ENCODE data around the gene GLS.
A peak's percentile ranks its signal among the peaks of the same experiment; 100 is the strongest.

GLS gene

GRCh38 chr2:190876631-190877030, 4.0 kb upstream of the GLS start:
- ChIA-PET POLR2A (no interaction called here), CTCF (interaction anchor here (1.3 to 1.7 kb wide), 3 partner anchors 16 to 26 kb away, joined by 3 to 8 read pairs (median 6); no protein-coding TSS in a partner anchor)
- no CpG with 5 or more reads among the region's 1 CpG for WGBS (ENCODE audit: insufficient coverage)
- Histone ChIP-seq H3K4me1 (ENCODE audit: control extremely low read depth in 1 of 4, control insufficient read depth in 4 of 4, insufficient read depth in 4 of 4, low read length in 3 of 4) (peaks cover 13 to 47% (median 24%) of the 10 kb centered on the region in 4 experiments), H3K36me3 (ENCODE audit: control insufficient read depth in 4 of 4, insufficient read depth in 4 of 4, low read length in 3 of 4) (no peaks in the 10 kb centered on the region), H3K27ac (ENCODE audit: insufficient read depth in 1 of 2, low read depth in 1 of 2, low read length in 2 of 2, poor library complexity in 1 of 2, severe bottlenecking in 2 of 2) (no peak overlapping the region), H3K4me3 (ENCODE audit: control insufficient read depth in 1 of 7, extremely low read depth in 1 of 7, insufficient read depth in 4 of 7, low read depth in 2 of 7, low read length in 6 of 7) (no peak overlapping the region), H3K27me3 (replicated peaks in 2 of 5; ENCODE audit: control insufficient read depth in 4 of 5, insufficient read depth in 5 of 5, low read length in 4 of 5) (no peaks in the 10 kb centered on the region), H3K9me3 (ENCODE audit: control extremely low read depth in 1 of 5, control insufficient read depth in 4 of 5, insufficient read depth in 2 of 5, low read depth in 1 of 5, low read length in 4 of 5) (no peaks in the 10 kb centered on the region)
- no peak for DNase-seq

- Histone ChIP-seq H3K4me1 (ENCODE audit: control extremely low read depth in 1 of 4, control insufficient read depth in 4 of 4, insufficient read depth in 4 of 4, low read length in 3 of 4) (peaks cover 14 to 47% (median 27%) of the 10 kb centered on the region in 4 experiments), H3K4me3 (ENCODE audit: control insufficient read depth in 1 of 7, extremely low read depth in 1 of 7, insufficient read depth in 4 of 7, low read depth in 2 of 7, low read length in 6 of 7) (peak overlapping the region in 1 of 7 experiments; percentile 23), H3K27me3 (replicated peaks in 2 of 5; ENCODE audit: control insufficient read depth in 4 of 5, insufficient read depth in 5 of 5, low read length in 4 of 5) (no peaks in the 10 kb centered on the region), H3K9me3 (ENCODE audit: control extremely low read depth in 1 of 5, control insufficient read depth in 4 of 5, insufficient read depth in 2 of 5, low read depth in 1 of 5, low read length in 4 of 5) (no peaks in the 10 kb centered on the region), H3K27ac (ENCODE audit: insufficient read depth in 1 of 2, low read depth in 1 of 2, low read length in 2 of 2, poor library complexity in 1 of 2, severe bottlenecking in 2 of 2) (peak overlapping the region in 1 of 2 experiments; percentile 29), H3K36me3 (ENCODE audit: control insufficient read depth in 4 of 4, insufficient read depth in 4 of 4, low read length in 3 of 4) (no peaks in the 10 kb centered on the region)
- ChIA-PET CTCF (interaction anchor here (1.3 to 1.7 kb wide), 4 partner anchors 8 to 27 kb away, joined by 3 to 8 read pairs (median 5); no protein-coding TSS in a partner anchor), POLR2A (no interaction called here)
- WGBS (ENCODE audit: insufficient coverage): no CpG with 5 or more reads among the region's 2 CpGs
- DNase-seq: peak in 2 of 3 donors; percentile 41 to 58
These were observed 3.2 kb upstream of the GLS start for GRCh38 chr2:190877436-190877835.

GRCh38 chr2:190879474-190880377, 895 bp upstream of the GLS start:
- no peaks in the 10 kb centered on the region for H3K27me3 ChIP-seq (replicated peaks in 2 of 5; ENCODE audit: control insufficient read depth in 4 of 5, insufficient read depth in 5 of 5, low read length in 4 of 5)
- peak overlapping the region; percentile 75 to 87 for H3K27ac ChIP-seq (ENCODE audit: insufficient read depth in 1 of 2, low read depth in 1 of 2, low read length in 2 of 2, poor library complexity in 1 of 2, severe bottlenecking in 2 of 2)
- DNase-seq: peak in 2 of 3 donors; percentile 54 to 61
- peak overlapping the region; percentile 45 to 94 (median 89) for H3K4me3 ChIP-seq (ENCODE audit: control insufficient read depth in 1 of 7, extremely low read depth in 1 of 7, insufficient read depth in 4 of 7, low read depth in 2 of 7, low read length in 6 of 7)
- H3K4me1 ChIP-seq (ENCODE audit: control extremely low read depth in 1 of 4, control insufficient read depth in 4 of 4, insufficient read depth in 4 of 4, low read length in 3 of 4): peaks cover 26 to 70% (median 46%) of the 10 kb centered on the region in 4 experiments
- WGBS (ENCODE audit: insufficient coverage): 10% methylated on average over 12 of the region's 28 CpGs
- POLR2A ChIA-PET: interaction anchor here (1.5 kb wide), 1 partner anchor 39 kb away, joined by 3 read pairs; no protein-coding TSS in a partner anchor
- CTCF ChIA-PET: interaction anchor here (0.9 to 3.8 kb wide), 3 partner anchors 11 to 68 kb away, joined by 4 to 30 read pairs (median 4); no protein-coding TSS in a partner anchor
- peaks cover 0 to 4% (median 2%) of the 10 kb centered on the region in 4 experiments for H3K36me3 ChIP-seq (ENCODE audit: control insufficient read depth in 4 of 4, insufficient read depth in 4 of 4, low read length in 3 of 4)
- no peaks in the 10 kb centered on the region for H3K9me3 ChIP-seq (ENCODE audit: control extremely low read depth in 1 of 5, control insufficient read depth in 4 of 5, insufficient read depth in 2 of 5, low read depth in 1 of 5, low read length in 4 of 5)

- POLR2A ChIA-PET: interaction anchor here (0.5 to 1.7 kb wide), 7 partner anchors 11 to 795 kb away, joined by 3 to 6 read pairs (median 4); no protein-coding TSS in a partner anchor
- Histone ChIP-seq H3K27ac (ENCODE audit: insufficient read depth in 1 of 2, low read depth in 1 of 2, low read length in 2 of 2, poor library complexity in 1 of 2, severe bottlenecking in 2 of 2) (peak overlapping the region; percentile 83 to 92), H3K9me3 (ENCODE audit: control extremely low read depth in 1 of 5, control insufficient read depth in 4 of 5, insufficient read depth in 2 of 5, low read depth in 1 of 5, low read length in 4 of 5) (no peaks in the 10 kb centered on the region), H3K36me3 (ENCODE audit: control insufficient read depth in 4 of 4, insufficient read depth in 4 of 4, low read length in 3 of 4) (peaks cover 0 to 4% (median 2%) of the 10 kb centered on the region in 4 experiments), H3K27me3 (replicated peaks in 2 of 5; ENCODE audit: control insufficient read depth in 4 of 5, insufficient read depth in 5 of 5, low read length in 4 of 5) (no peaks in the 10 kb centered on the region), H3K4me1 (ENCODE audit: control extremely low read depth in 1 of 4, control insufficient read depth in 4 of 4, insufficient read depth in 4 of 4, low read length in 3 of 4) (peaks cover 20 to 69% (median 44%) of the 10 kb centered on the region in 4 experiments), H3K4me3 (ENCODE audit: control insufficient read depth in 1 of 7, extremely low read depth in 1 of 7, insufficient read depth in 4 of 7, low read depth in 2 of 7, low read length in 6 of 7) (peak overlapping the region; percentile 70 to 94 (median 89))
- CTCF ChIA-PET: interaction anchor here (1.1 to 3.8 kb wide), 5 partner anchors 9 to 66 kb away, joined by 3 to 30 read pairs (median 8); no protein-coding TSS in a partner anchor
- under 1% methylated on average over 48 of the region's 60 CpGs for WGBS (ENCODE audit: insufficient coverage)
- no peak for DNase-seq
These were observed 520 bp downstream of the GLS start for GRCh38 chr2:190881084-190881597.

GRCh38 chr2:190881598-190882410, 1.2 kb downstream of the GLS start:
- POLR2A ChIA-PET: interaction anchor here (0.5 to 1.7 kb wide), 8 partner anchors 11 to 1216 kb away, joined by 3 to 6 read pairs (median 4); no protein-coding TSS in a partner anchor
- peak overlapping the region; percentile 83 to 92 for H3K27ac ChIP-seq (ENCODE audit: insufficient read depth in 1 of 2, low read depth in 1 of 2, low read length in 2 of 2, poor library complexity in 1 of 2, severe bottlenecking in 2 of 2)
- peak; percentile 92 to 99 (median 98) for DNase-seq
- peak overlapping the region; percentile 70 to 94 (median 89) for H3K4me3 ChIP-seq (ENCODE audit: control insufficient read depth in 1 of 7, extremely low read depth in 1 of 7, insufficient read depth in 4 of 7, low read depth in 2 of 7, low read length in 6 of 7)
- CTCF ChIA-PET: interaction anchor here (1.1 to 3.8 kb wide), 5 partner anchors 9 to 66 kb away, joined by 3 to 30 read pairs (median 8); no protein-coding TSS in a partner anchor
- H3K36me3 ChIP-seq (ENCODE audit: control insufficient read depth in 4 of 4, insufficient read depth in 4 of 4, low read length in 3 of 4): peaks cover 0 to 4% (median 2%) of the 10 kb centered on the region in 4 experiments
- H3K4me1 ChIP-seq (ENCODE audit: control extremely low read depth in 1 of 4, control insufficient read depth in 4 of 4, insufficient read depth in 4 of 4, low read length in 3 of 4): peaks cover 26 to 66% (median 44%) of the 10 kb centered on the region in 4 experiments
- H3K9me3 ChIP-seq (ENCODE audit: control extremely low read depth in 1 of 5, control insufficient read depth in 4 of 5, insufficient read depth in 2 of 5, low read depth in 1 of 5, low read length in 4 of 5): no peaks in the 10 kb centered on the region
- WGBS (ENCODE audit: insufficient coverage): 0% methylated on average over 27 of the region's 46 CpGs
- H3K27me3 ChIP-seq (replicated peaks in 2 of 5; ENCODE audit: control insufficient read depth in 4 of 5, insufficient read depth in 5 of 5, low read length in 4 of 5): no peaks in the 10 kb centered on the region

- WGBS (ENCODE audit: insufficient coverage): 0% methylated on average over 1 of the region's 5 CpGs
- H3K27me3 ChIP-seq (replicated peaks in 2 of 5; ENCODE audit: control insufficient read depth in 4 of 5, insufficient read depth in 5 of 5, low read length in 4 of 5): no peaks in the 10 kb centered on the region
- no peak for DNase-seq
- no peaks in the 10 kb centered on the region for H3K9me3 ChIP-seq (ENCODE audit: control extremely low read depth in 1 of 5, control insufficient read depth in 4 of 5, insufficient read depth in 2 of 5, low read depth in 1 of 5, low read length in 4 of 5)
- peaks cover 0 to 4% (median 2%) of the 10 kb centered on the region in 4 experiments for H3K36me3 ChIP-seq (ENCODE audit: control insufficient read depth in 4 of 4, insufficient read depth in 4 of 4, low read length in 3 of 4)
- ChIA-PET CTCF (interaction anchor here (0.9 to 3.8 kb wide), 6 partner anchors 8 to 65 kb away, joined by 3 to 30 read pairs (median 6); no protein-coding TSS in a partner anchor), POLR2A (interaction anchor here (0.5 to 1.7 kb wide), 7 partner anchors 10 to 1217 kb away, joined by 3 to 6 read pairs (median 3); no protein-coding TSS in a partner anchor)
- peaks cover 23 to 65% (median 46%) of the 10 kb centered on the region in 4 experiments for H3K4me1 ChIP-seq (ENCODE audit: control extremely low read depth in 1 of 4, control insufficient read depth in 4 of 4, insufficient read depth in 4 of 4, low read length in 3 of 4)
- H3K27ac ChIP-seq (ENCODE audit: insufficient read depth in 1 of 2, low read depth in 1 of 2, low read length in 2 of 2, poor library complexity in 1 of 2, severe bottlenecking in 2 of 2): peak overlapping the region; percentile 83 to 92
- peak overlapping the region in 6 of 7 experiments; percentile 72 to 94 (median 90) for H3K4me3 ChIP-seq (ENCODE audit: control insufficient read depth in 1 of 7, extremely low read depth in 1 of 7, insufficient read depth in 4 of 7, low read depth in 2 of 7, low read length in 6 of 7)
These were observed 1.8 kb downstream of the GLS start for GRCh38 chr2:190882411-190882766.
